ENCODE data around the gene LETM1.

LETM1 gene

DNA sequence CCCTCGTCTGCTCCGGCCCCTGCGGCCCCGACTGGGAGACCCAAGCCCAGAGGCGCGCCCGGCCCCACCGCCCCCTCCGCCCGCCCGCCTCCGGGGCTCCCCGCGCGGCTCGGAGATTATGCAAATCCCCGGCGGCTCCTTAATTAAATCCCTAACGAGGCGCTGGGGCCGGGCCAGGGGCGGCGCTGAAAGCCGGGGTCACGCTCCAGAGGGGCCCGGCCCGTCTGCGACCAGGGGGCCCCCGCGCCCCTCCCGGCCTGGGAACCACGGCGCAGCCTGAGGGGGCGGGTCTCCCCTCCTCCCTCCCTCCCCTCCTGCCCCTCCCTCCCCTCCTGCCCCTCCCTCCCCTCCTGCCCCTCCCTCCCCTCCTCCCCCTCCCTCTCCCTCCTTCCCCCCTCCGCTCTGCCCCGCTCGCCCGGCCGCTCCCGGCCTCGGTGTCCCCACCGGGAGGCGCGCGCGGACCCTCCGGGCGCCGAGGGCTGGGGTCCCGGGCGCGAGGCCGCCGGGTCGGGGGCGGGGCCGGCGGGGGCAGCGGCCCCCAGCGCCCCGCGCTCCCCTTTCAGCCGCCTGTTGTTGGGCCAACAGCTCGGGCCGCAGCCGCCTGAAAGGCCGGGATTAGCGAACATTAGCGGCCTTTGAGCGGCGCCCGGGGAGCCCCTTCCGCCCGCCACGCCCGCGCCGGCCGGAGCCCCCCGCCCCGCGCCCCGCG, 88.7 kb downstream of the LETM1 start:
- Histone ChIP-seq H3K9me3 (ENCODE audit: control insufficient read depth, low read length) (no peaks in the 10 kb centered on the region), H3K4me3 (ENCODE audit: extremely low read depth, insufficient read depth, low read length, poor library complexity, severe bottlenecking) (peak overlapping the region; percentile 19), H3K4me1 (ENCODE audit: control insufficient read depth, insufficient read depth, low read length, poor library complexity, severe bottlenecking) (peaks cover 8% of the 10 kb centered on the region), H3K27ac (ENCODE audit: low read depth, low read length, severe bottlenecking) (no peak overlapping the region), H3K36me3 (ENCODE audit: control insufficient read depth, insufficient read depth, low read length) (no peaks in the 10 kb centered on the region)
- 0 to 1% methylated on average over 46 to 53 of the region's 84 CpGs for WGBS, 2 experiments (ENCODE audit: insufficient coverage in 2 of 2)

- Histone ChIP-seq H3K9me3 (ENCODE audit: control insufficient read depth, low read length) (no peaks in the 10 kb centered on the region), H3K27ac (ENCODE audit: low read depth, low read length, severe bottlenecking) (peak overlapping the region; percentile 29), H3K36me3 (ENCODE audit: control insufficient read depth, insufficient read depth, low read length) (no peaks in the 10 kb centered on the region), H3K4me3 (ENCODE audit: extremely low read depth, insufficient read depth, low read length, poor library complexity, severe bottlenecking) (peak overlapping the region; percentile 19), H3K4me1 (ENCODE audit: control insufficient read depth, insufficient read depth, low read length, poor library complexity, severe bottlenecking) (peaks cover 8% of the 10 kb centered on the region)
- WGBS, 2 experiments (ENCODE audit: insufficient coverage in 2 of 2): 11 to 18% methylated on average over 26 to 35 of the region's 41 CpGs
These were observed 89.6 kb downstream of the LETM1 start for GRCh38 chr4:1766106-1767060.

DNA sequence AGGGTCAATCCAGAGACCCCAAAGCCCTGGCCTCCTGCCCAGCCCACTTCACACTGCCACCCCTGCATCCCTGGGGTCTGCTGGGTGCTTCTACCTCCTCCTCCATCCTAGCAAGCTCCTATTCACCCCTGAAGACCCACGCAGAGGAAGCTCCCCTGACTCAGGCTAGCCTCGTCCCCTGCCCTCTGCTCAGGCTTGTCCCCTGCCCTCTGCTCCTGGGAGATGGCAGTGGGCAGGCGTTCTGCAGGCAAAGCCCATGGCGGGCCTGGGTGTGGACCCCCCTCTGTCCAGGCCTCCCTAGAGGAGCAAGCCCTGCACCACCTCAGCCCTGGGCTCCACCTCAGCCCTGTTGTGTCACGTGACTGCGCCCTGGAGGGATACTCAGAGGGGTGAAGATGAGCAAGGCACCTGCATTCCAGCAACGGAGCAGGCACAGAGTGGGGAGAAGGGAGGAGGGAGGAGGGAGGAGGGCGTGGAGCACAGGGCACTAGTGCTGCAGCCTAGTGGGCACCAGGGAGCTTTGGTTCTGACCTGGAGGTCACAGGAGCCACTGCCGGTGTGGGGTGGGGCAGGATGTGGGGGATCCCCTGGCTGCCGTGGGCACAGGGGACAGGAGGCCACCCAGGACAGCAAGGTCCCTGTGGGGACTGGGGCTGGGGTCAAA, 90.4 kb downstream of the LETM1 start:
- Histone ChIP-seq H3K27ac (ENCODE audit: low read depth, low read length, severe bottlenecking) (no peak overlapping the region), H3K4me3 (ENCODE audit: extremely low read depth, insufficient read depth, low read length, poor library complexity, severe bottlenecking) (no peak overlapping the region), H3K36me3 (ENCODE audit: control insufficient read depth, insufficient read depth, low read length) (no peaks in the 10 kb centered on the region), H3K4me1 (ENCODE audit: control insufficient read depth, insufficient read depth, low read length, poor library complexity, severe bottlenecking) (peaks cover 8% of the 10 kb centered on the region), H3K9me3 (ENCODE audit: control insufficient read depth, low read length) (no peaks in the 10 kb centered on the region)
- 74 to 78% methylated on average over 5 to 10 of the region's 10 CpGs for WGBS, 2 experiments (ENCODE audit: insufficient coverage in 2 of 2)

GRCh38 chr4:1764670-1765069, 91.3 kb downstream of the LETM1 start:
- Histone ChIP-seq H3K9me3 (ENCODE audit: control insufficient read depth, low read length) (no peaks in the 10 kb centered on the region), H3K4me3 (ENCODE audit: extremely low read depth, insufficient read depth, low read length, poor library complexity, severe bottlenecking) (no peak overlapping the region), H3K36me3 (ENCODE audit: control insufficient read depth, insufficient read depth, low read length) (no peaks in the 10 kb centered on the region), H3K27ac (ENCODE audit: low read depth, low read length, severe bottlenecking) (no peak overlapping the region), H3K4me1 (ENCODE audit: control insufficient read depth, insufficient read depth, low read length, poor library complexity, severe bottlenecking) (peaks cover 8% of the 10 kb centered on the region)
- WGBS, 2 experiments (ENCODE audit: insufficient coverage in 2 of 2): 93 to 100% methylated on average over 3 to 8 of the region's 9 CpGs

DNA sequence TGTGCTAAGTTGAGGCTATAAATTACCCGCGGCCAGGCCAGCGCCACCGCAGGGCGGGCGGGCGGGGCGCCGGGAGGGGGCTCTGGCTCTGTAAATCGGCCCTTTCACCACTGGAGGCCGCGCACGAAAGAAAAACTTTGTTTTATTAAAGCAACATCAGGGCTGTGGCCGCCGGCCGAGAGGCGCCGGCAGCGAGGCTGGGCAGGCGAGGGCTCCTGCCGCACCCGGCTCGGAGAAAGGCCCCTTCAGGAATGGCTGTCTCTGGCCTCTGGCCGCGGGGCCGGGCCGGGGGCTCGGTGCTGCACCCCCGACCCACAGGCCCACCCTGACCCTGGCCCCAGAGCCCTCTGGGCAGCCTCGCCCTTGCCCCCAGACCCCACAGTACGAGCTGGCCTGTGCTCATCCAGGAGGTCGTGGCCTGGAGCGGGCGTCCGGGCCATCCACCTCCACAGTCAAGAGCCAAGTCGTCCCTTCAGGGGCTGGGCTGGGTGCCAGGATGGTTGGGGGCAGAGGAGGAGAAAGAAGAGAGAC, 92.3 kb downstream of the LETM1 start:
- H3K36me3 ChIP-seq (ENCODE audit: control insufficient read depth, insufficient read depth, low read length): no peaks in the 10 kb centered on the region
- peaks cover 8% of the 10 kb centered on the region for H3K4me1 ChIP-seq (ENCODE audit: control insufficient read depth, insufficient read depth, low read length, poor library complexity, severe bottlenecking)
- WGBS, 2 experiments (ENCODE audit: insufficient coverage in 2 of 2): 56 to 67% methylated on average over 32 to 36 of the region's 36 CpGs
- H3K9me3 ChIP-seq (ENCODE audit: control insufficient read depth, low read length): no peaks in the 10 kb centered on the region
- H3K27ac ChIP-seq (ENCODE audit: low read depth, low read length, severe bottlenecking): no peak overlapping the region
- no peak overlapping the region for H3K4me3 ChIP-seq (ENCODE audit: extremely low read depth, insufficient read depth, low read length, poor library complexity, severe bottlenecking)

DNA sequence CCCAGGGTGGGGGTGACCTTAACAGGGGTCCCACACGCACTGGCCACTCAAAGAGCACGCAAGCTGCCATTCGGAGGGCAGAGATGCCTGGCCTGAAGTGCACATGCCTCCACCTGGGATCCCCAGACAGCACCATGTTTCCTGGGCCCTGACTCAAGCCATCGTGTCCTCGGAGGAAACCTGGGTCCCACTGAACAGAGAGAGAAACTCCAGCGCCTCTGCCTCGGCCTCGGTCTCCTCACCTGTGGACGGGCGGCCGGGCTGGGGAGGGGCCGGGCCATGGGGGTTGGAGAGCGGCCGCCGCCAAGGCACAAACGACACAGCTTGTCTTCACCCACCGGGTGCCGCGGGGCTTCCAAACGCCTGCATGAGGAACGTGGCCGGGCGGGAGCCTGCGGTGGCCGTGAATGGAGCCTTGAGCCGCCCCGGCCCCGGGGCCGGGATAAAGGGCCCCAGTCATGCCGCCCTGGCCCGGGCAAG, 92.8 kb downstream of the LETM1 start:
- Histone ChIP-seq H3K4me3 (ENCODE audit: extremely low read depth, insufficient read depth, low read length, poor library complexity, severe bottlenecking) (no peak overlapping the region), H3K9me3 (ENCODE audit: control insufficient read depth, low read length) (no peaks in the 10 kb centered on the region), H3K27ac (ENCODE audit: low read depth, low read length, severe bottlenecking) (no peak overlapping the region), H3K4me1 (ENCODE audit: control insufficient read depth, insufficient read depth, low read length, poor library complexity, severe bottlenecking) (peaks cover 8% of the 10 kb centered on the region), H3K36me3 (ENCODE audit: control insufficient read depth, insufficient read depth, low read length) (no peaks in the 10 kb centered on the region)
- 65 to 69% methylated on average over 22 to 31 of the region's 31 CpGs for WGBS, 2 experiments (ENCODE audit: insufficient coverage in 2 of 2)

DNA sequence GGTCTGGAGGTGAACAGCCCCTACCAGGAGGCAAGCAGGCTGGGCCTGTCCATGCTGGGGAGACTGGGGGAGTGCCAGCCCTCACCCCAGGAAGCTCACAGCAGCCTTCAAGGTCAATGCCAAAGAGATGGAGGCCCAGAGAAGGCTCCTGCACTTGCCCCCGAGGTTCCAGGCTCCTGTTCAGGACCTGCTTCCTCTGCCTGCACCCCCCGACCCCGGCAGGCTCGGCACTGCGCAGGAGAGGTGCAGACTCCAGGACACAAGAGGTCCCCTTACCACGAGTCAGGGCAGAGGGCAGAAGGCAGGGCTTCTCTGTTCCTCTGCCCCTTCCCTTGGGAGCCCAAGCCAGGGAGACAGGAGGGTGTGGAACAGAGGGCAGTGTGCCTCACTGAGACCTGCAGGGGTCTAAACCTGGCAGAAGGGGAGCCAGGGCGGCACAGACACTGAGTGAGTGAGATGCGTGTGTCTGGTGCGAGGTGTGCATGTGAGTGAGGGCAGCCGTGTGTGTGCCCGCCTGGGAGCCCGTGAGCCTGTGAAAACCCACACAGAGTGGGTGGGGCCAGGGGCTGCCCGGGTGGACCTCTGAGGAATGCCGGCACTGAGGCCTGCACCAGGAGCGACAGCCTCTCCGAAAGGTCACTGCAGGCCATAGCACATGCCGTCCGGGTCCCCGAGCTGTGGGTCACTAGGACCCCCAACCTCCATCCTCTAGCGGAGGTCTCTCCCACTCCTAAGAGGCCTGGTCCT, 93.5 kb downstream of the LETM1 start:
- Histone ChIP-seq H3K36me3 (ENCODE audit: control insufficient read depth, insufficient read depth, low read length) (no peaks in the 10 kb centered on the region), H3K9me3 (ENCODE audit: control insufficient read depth, low read length) (no peaks in the 10 kb centered on the region), H3K4me1 (ENCODE audit: control insufficient read depth, insufficient read depth, low read length, poor library complexity, severe bottlenecking) (peaks cover 8% of the 10 kb centered on the region), H3K4me3 (ENCODE audit: extremely low read depth, insufficient read depth, low read length, poor library complexity, severe bottlenecking) (no peak overlapping the region), H3K27ac (ENCODE audit: low read depth, low read length, severe bottlenecking) (no peak overlapping the region)
- WGBS, 2 experiments (ENCODE audit: insufficient coverage in 2 of 2): 89 to 92% methylated on average over 11 to 19 of the region's 20 CpGs

Data from mesodermal cell (in vitro differentiated cells).